CD4-positive, alpha-beta T cell treated with Interleukin-21 for 1 hour (primary cell): Measurements from ENCODE around the gene PAIP2.
"Not testable (repeated sequence)": the region's sequence is repeated elsewhere in the genome, so short reads cannot be mapped to it uniquely, and the experiment has no call there.

Experiments used
- DNase-seq: peaks from one replicate; pipeline ENCODE4 v3.0.0-alpha.2; 2020

PAIP2 gene

DNA sequence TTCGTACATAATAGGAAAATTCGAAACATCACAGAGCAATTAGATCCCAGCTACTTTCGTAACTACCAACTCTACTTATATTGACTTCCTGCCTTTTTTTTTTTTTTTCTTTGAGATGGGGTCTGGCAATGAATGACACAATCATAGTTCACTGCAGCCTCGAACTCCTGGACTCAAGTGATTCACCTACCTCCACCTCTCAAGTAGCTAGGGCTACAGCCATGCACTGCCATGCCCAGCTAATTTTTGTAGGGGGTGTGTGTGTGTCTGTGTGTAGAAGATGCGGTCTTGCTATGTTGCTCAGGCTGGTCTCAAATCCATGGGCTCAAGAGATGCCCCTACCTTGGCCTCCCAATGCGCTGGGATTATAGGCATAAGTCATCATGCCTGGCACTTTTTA lies 5.8 kb upstream of the PAIP2 start:
- DNase-seq: no peak

DNA sequence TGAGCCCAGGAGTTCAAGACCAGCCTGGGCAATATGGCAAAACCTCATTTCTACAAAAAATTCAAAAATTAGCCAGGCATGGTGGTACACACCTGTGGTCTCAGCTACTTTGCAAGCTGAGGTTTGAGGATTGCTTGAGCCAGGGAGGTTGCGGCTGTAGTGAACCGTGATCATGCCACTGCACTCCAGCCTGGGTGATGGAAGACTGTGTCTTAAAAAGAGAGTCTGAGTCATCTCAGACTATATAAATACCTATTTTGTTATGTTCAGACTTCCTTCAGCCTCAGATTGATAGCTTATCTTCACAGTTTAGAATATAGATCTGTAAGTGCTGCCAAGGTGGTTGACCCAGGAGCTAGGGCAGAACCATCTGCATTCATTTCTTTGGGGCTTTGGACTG lies 1.6 kb upstream of the PAIP2 start:
- DNase-seq: no peak

DNA sequence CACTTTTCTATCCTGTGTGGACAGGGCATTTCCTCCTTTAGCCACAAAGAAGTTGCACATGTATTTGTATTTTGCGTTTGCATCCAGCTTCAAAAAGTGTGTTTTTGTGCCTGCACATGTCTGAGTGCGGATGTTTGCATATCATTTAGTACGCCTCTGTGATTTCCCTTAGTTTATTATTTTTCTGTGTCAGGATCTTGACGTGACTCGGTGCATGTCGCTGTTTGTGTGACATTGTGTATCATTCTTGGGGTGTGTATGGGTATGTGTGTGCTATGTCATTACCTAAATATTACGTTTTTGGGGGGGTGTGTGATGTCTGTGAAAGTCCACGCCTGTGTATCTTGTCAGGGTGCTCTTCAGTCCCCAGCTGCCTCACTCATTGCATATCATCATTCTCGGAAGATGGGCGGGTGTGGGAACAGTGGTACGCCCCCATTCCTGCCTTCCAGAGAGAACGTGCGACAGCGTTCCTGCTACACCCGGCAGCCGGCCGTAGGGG lies 416 bp upstream of the PAIP2 start:
- no peak for DNase-seq

DNA sequence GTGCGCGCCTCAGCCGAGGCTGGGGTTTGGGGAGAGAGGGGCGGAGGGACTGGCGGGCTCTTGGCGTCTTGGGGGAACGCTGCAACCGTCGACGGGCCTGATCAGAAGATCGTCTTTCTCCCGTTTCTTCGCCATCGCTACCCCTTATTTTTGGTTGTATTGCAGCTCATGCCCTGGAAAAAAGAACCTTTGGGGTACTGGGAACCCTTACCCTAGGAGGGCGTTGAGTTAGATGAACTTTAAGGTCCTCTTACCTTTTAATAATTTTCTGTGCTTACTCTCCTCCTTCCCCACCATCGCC lies 719 bp downstream of the PAIP2 start:
- no peak for DNase-seq

DNA sequence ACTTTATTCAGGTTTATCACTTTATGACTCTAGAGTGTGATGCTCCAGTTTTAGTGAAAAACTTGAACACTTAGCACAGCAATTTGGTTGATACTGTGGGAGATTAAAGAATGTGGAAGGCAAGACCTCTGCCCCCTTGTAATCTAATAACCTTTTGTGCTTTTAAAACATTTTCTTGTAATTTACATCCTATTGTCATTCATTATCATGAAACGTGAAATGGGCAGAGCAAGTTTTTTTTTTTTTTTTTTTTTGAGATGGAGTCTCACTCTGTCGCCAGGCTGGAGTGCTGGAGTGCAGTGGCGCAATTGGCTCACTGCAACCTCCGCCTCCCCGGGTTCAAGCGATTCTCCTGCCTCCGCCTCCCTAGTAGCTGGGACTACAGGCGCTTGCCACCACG lies 1.8 kb downstream of the PAIP2 start:
- no peak for DNase-seq

DNA sequence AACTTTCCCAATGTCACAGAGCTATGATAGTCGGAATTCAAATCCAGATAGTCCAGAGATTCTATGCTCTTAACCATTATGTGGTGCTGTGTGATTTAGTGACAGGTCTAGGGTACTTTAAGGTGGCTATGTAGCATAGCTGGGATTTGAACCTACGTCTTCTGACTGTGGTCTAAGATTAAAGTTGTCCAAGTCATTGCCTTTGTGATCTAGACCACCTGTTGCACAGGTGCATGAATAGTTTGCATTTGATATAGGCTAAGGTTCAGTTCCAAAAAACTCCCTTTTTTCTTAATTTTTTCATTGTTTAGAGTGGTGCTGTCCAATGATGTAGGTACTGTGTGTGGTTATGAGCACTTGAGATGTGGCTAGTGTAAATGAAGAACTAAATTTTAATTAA lies 2.5 kb downstream of the PAIP2 start:
- no peak for DNase-seq

DNA sequence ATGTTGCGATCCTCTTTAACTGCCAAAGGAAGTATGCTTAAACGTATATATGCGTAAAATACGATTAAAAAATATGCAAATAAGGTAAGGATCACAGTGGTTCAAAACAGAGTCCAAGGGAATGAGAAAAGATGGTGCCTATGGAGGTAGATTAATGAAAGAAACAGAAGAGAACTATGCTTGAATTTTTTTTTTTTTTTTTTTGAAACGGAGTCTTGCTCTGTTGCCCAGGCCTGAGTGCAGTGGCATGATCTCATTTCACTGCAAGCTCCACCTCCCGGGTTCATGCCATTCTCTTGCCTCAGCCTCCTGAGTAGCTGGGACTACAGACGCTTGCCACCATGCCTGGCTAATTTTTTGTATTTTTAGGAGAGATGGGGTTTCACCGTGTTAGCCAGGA lies 3.8 kb downstream of the PAIP2 start:
- not testable (repeated sequence) for DNase-seq

DNA sequence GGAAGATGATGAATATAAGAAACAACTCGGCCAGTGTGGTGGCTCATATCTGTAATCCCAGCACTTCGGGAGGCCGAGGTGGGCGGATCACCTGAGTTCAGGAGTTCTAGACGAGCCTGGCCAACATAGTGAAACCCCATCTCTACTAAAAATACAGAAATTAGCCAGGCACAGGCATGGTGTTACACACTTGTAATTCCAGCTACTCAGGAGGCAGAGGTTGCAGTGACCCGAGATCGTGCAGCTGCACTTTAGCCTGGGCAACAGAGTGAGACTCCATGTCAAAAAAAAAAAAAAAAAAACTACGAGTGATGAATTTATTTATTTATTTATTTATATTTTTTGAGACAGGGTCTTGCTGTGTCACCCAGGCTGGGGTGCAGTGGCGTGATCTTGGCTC lies 6.2 kb downstream of the PAIP2 start:
- not testable (repeated sequence) for DNase-seq

DNA sequence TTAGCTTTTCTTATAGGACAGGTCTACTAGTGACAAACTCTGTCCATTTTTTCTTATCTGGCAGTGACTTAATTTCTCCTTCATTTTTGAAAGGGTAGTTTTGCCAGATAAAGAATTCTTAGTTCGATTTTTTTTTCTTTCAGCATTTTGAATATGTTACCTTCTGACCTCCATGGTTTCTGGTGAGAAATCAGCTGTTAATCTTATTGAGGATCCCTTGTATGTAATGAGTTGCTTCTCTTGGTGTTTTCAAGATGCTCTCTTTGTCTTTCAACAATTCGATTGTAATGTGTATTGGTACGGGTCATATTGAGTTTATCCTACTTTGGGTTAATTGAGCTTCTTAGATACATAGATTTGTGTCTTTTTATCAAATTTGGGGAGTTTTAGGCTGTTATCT lies 12.5 kb downstream of the PAIP2 start:
- DNase-seq: no peak

DNA sequence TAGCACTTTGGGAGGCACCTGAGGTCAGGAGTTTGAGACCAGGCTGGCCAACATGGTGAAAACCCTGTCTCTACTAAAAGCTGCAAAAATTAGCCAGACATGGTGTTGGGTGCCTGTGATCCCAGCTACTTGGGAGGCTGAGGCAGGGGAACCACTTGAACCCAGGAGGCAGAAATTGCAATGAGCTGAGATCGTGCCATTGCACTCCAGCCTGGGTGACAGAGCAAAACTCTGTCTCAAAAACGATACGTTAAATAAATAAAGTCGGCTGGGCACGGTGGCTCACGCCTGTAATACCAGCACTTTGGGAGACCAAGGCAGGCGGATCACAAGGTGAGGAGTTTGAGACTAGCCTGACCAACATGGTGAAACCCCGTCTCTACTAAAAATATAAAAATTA lies 14.2 kb downstream of the PAIP2 start:
- DNase-seq: not testable (repeated sequence)

DNA sequence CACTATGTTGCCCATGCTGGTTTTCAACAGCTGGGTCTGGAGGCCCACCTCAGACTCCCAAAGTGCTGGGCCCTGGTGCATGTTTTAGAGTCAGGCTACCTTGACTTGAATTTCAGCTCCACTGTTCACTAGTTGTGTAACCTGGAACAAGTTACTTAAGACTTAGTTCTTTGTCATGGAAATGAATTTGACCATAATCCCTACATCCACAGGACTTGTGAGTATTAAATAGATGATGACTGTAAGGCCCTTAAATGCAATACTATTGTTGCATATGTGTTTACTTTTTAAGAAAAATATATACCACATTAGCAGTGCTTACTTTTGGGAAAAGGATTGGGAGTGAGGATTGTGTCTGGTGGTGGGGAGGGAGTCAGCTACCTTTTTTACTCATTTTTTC lies 16.4 kb downstream of the PAIP2 start:
- no peak for DNase-seq

DNA sequence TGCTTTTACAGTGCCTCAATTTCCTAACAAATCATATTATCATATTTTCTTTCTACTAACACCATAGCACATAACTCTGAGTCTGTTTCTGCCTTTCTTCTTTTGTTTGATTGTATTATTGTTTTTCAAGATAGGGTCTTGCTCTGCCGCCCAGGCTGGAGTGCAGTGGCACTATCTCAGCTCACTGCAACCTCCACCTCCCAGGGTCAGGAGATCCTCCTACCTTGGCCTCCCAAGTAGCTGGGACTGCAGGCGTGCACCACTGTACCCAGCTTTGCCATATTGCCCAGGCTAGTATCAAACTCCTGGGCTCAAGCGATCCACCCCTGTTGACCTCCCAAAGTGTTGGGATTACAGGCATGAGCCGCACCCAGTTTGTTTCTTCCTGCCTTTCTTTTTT lies 18.7 kb downstream of the PAIP2 start:
- no peak for DNase-seq

DNA sequence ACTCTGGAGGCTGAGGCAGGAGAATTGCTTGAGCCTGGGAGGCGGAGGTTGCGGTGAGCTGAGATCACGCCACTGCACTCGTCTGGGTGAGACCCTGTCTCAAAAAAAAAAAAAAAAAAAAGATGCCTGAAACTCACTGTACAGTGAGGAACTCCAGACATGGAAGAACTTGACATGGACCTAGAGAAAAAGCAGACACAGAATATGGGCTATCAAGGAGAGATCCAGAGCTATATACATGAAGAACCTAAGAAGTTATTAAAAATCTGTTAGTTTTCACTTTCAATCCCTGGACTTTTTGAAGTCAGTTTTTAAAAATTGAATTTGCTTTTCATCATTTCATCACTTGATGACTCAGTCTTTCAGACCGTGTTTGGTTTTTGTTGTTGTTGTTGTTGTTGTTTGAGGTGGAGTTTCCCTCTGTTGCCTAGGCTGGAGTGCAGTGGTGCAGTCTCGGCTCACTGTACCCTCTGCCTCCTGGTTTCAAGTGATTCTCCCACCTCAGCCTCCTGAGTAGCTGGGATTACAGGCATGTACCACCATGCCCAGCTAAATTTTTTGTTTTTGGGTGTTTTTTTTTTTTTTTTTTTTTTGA lies 20.3 kb downstream of the PAIP2 start:
- DNase-seq: no peak

DNA sequence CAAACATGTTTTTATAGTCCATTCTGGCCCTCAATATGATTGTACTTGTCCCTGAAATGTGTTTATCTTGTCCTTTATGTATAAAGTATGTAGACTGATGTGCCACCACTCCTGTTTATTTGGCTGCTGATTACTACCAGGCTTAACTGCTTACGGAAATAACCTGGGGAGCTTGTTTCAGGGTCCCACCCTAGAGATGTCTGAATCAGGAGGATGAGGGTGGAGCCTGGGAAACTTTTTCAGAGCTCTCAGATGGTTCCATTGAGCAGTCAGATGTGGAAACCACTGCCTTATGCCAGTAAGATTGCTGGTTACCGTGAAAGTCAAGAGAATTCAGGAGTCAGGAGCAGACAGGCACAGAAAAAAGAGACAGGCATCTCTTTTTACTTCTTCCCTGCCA lies 22.3 kb downstream of the PAIP2 start:
- no peak for DNase-seq

DNA sequence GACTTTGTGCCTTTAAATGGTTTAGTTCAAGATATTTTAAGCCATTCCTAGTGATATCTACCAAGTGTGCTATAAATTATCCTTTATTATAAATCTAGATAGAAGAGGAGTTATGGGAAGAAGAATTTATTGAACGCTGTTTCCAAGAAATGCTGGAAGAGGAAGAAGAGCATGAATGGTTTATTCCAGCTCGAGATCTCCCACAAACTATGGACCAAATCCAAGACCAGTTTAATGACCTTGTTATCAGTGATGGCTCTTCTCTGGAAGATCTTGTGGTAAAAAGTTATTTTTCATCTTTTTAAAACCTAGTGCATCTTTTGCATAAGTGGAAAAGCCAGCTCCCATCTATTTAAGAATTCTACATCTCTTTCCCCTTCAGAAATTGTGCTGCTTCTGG lies 22.8 kb downstream of the PAIP2 start:
- no peak for DNase-seq

DNA sequence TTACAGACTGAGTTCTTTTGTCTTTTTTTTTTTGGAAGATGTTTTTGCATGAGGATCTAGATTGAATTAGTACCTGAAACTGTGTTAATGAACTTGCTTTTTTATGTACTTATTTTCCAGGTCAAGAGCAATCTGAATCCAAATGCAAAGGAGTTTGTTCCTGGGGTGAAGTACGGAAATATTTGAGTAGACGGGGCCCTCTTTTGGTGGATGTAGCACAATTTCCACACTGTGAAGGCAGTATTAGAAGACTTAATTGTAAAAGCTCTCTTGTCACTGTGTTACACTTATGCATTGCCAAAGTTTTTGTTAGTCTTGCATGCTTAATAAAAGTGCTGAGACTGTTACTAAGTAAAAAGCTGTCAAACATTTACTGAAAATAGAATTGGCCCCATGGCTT lies 27.0 kb downstream of the PAIP2 start:
- DNase-seq: peak; percentile 17

DNA sequence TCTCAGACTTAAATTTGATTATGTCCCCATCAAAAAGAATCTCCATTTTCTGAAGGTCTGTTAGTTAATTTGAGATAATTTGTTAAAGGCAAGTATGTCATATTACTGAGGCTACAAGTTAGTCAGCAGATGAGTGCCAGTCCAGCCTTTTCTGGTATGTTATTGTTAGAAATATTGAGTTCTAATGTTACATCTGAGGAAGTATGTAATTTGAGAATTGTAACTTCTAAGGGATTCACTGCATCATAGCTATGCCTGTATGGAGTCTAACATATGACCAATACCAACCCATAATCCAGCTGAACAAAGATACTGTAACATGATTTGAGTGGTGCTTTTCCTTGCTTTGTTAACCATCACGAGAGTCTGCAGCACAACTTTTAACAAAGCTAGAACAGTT lies 27.5 kb downstream of the PAIP2 start:
- DNase-seq: no peak

DNA sequence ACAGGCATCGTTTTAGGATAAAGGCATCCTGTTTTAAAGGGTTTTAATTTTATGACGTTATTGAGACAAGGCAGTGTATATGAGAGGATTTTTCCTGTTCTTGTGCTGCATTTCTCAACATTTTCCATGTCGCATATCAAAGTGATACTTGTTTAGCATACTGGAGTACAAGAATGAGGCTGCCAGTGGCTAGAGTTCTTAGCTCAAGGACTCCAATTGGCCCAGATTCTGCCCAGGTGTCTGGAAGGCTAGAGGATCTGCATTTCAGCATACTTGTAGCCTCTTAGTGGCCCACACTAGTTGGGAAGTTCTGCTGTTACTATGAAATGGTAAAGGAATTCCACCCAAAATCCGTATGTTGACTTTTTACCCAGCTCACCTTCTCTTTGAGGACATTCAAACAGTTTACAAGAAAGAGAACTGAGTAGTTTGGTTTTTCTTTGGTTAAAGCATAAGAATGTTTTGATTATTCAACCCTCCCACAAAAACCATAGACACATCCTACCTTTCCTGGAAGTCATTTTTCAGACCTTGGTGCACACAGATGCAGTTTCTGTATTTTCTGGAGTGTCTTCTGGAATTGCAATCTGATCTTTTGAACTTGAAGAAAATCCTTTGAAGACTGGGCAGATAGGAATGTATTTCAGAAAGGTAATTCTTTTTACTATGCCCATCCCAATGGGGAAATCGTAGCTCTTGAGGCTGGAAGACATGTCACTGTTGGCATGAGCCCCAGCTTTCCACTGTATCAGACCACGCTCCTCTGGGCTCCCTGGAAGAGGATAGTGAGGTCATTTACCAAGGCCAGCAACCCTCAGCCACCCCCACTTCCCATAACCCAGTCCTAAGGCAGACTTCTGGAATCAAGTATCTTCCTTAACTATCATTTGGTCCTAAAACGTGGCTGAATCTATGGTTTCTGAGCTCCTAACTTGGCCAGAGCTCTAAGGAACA lies 30.1 kb downstream of the PAIP2 start:
- DNase-seq: no peak

DNA sequence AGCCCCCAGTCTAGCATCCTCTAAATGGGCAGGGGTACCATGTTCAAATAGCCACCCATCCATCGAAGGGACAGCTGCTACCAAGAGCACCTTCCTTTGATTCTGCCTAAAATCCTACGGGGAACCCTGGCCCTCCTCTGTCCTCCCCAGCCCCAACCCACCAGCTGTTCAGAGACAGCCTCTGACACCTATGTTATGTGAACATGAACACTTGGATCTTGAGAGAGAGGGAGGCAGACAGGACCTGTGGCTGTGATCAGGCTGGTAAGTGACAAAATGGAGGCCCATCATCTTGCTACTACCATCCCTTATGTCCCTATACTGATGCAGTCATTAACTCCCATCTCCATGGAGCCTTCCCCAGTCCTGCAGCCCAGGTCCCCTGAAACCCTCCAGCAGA lies 33.3 kb downstream of the PAIP2 start:
- no peak for DNase-seq

DNA sequence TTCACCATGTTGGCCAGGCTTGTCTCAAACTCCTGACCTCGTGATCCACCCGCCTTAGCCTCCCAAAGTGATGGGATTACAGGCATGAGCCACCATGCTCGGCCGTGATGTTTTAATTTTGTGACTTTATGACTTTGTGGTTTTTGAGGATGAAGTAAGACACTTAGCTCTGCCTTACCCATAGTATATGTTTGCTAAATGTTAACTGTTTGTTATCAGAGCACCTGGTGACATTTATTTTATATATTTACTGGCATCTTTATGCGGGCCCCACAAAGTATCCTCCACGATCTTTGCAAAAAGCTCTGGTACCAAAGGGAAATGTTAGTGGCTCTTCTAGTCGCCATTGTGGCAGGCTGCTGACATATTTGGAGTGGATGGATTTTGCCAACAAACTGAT lies 34.7 kb downstream of the PAIP2 start:
- DNase-seq: no peak

DNA sequence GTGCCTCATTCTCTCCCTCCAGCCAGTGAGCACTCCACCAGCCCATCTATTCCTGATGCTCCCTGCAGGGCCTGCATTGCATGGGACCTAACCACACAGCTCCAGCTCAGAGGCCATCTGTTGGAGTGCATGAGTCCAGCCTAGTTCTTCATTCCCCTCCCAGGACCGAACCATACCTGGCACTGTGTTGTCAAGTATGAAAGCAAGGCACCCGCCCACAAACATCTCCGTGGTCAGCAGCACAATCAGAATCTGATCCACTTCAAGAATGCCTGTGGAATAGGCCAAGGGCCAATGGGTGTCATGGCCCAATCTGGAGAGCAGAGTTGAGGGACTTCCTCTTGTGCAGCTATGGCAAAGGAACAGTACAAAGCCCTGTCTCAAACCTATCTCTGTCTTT lies 35.6 kb downstream of the PAIP2 start:
- no peak for DNase-seq

DNA sequence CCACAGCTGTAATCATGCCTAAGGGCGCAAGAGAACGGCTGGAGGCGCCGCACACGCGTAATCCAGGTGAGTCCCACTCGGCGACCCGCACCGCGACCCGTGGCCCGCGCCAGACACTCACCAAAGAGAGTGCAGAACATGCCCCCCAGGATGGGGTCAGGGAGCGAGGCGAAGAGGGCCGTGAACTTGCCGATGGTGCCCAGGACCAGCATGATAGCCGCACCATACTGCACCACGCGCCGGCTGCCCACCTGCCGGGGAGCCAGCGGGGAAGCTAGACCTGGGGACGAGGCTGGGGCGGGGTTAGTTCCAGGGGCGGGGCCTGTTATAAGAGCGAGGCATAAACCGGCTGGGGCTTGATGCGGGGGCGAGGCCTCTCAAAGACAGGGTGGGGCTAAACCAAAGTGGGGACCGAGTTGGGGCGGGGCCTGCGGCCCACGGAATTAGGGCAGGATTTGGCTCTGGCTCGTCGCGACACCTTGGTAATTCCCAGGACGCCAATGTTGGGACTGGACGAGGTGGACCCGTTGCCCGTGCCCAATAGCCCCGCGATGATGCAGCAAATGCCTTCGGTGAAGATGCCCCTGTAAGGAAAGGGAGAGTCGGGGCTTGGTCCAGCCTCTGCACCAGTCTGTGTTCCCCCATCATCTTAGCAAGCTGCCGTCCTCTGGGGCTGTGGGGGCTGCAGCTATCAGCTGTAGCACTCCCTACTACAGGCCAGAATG lies 36.6 kb downstream of the PAIP2 start:
- no peak for DNase-seq

DNA sequence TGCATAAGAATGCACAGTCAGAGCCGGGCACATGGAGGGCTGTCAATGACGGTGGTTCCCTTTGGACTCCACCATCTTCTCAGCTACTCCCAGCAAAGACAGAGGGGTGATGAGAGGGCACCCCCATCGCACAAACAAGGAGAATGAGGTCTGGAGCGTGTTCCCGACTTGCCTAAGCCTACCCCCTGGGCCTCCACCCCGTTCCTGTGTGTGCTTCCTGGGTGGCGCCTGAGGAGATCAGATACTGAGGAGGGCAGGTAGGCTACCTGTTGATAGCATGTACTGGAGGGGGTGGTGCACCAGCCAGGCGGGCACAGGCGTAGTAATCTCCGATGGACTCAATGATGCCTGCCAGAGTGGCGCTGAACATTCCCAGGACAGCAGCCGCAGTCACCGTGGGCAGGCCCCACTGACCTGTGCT lies 37.3 kb downstream of the PAIP2 start:
- no peak for DNase-seq
